Thoracic aorta (tissue), 2 donors: Measurements from ENCODE around the gene BAG3. TPM values are rescaled to one million over a fixed set of nuclear protein-coding genes. Genes with fewer than 3 reads are reported as not detected.
A peak's percentile ranks its signal among the peaks of the same experiment; 100 is the strongest.

Experiments used
- ATAC-seq: fragments of 150-250 bp; one replicate; pipeline ENCODE4 v1.8.0; 2017; ENCODE audit warnings: low read depth; ENCODE audit not compliant: insufficient number of reproducible peaks, low FRiP score
- DNase-seq: peaks from one replicate; pipeline ENCODE4 v3.0.0-alpha.2; 2020; ENCODE audit warnings: low spot score
- H3K27ac ChIP-seq, 2 donors: fragments of 200-600 bp; sonication (generic); 1 replicate in 1 of 2; 2 replicates in 1 of 2; pipeline ENCODE4 v1.5.1; 2016; ENCODE audit warnings: mild to moderate bottlenecking in 2 of 2, moderate library complexity in 2 of 2
- H3K27me3 ChIP-seq: fragments of 200-600 bp; sonication (generic); replicated peaks from 2 replicates; pipeline ENCODE4 v1.6.0; 2016; ENCODE audit warnings: mild to moderate bottlenecking; ENCODE audit not compliant: insufficient read depth
- H3K36me3 ChIP-seq: fragments of 200-600 bp; sonication (generic); one replicate; pipeline ENCODE4 v1.5.1; 2016
- H3K4me1 ChIP-seq, 2 donors: fragments of 200-600 bp; sonication (generic); 1 replicate in 1 of 2; 2 replicates in 1 of 2; pipeline versions ENCODE4 v1.5.1 to v1.6.0; 2016; ENCODE audit warnings: low read depth in 2 of 2, mild to moderate bottlenecking in 1 of 2; ENCODE audit not compliant: control insufficient read depth in 1 of 2
- H3K4me3 ChIP-seq: fragments of 200-600 bp; sonication (generic); 2 replicates; pipeline ENCODE4 v1.5.1; 2016; ENCODE audit warnings: mild to moderate bottlenecking
- H3K9me3 ChIP-seq: fragments of 200-600 bp; sonication (generic); 2 replicates; pipeline ENCODE4 v1.5.1; 2016
- CTCF ChIP-seq: fragments of 200-600 bp; sonication (generic); IDR thresholded peaks from one replicate; pipeline ENCODE4 v1.5.1; 2019; ENCODE audit warnings: antibody characterized with exemption
- total RNA-seq, 2 donors: library from RNA; depleted of rRNA; stranded (reverse); fragments of >200 nt; gene quantifications; one replicate each; pipeline versions ENCODE4 v1.1.0 to v1.2.3, GENCODE V29; 2016

The BAG3 gene
- total RNA-seq, 2 donors from 2014 or later = 48.9 to 87.6 TPM

- H3K27me3 ChIP-seq = no peaks in the 10 kb centered on the region
- no peaks in the 10 kb centered on the region for H3K9me3 ChIP-seq
- DNase-seq = no peak
- ATAC-seq = no peak
- H3K36me3 ChIP-seq = peaks cover 20% of the 10 kb centered on the region
- peak overlapping the region; percentile 76 to 77 for H3K27ac ChIP-seq
- peaks cover 39 to 79% of the 10 kb centered on the region in 2 donors for H3K4me1 ChIP-seq
- no peak overlapping the region for H3K4me3 ChIP-seq
- no peak for TF ChIP-seq CTCF
These were observed 15.5 kb downstream of the BAG3 start for GRCh38 chr10:119666709-119667004.

- Histone ChIP-seq H3K4me3 (peak overlapping the region; percentile 38), H3K9me3 (no peaks in the 10 kb centered on the region), H3K27ac (peak overlapping the region; percentile 76 to 77), H3K27me3 (no peaks in the 10 kb centered on the region), H3K4me1 (peaks cover 39 to 77% of the 10 kb centered on the region in 2 donors), H3K36me3 (peaks cover 31% of the 10 kb centered on the region)
- peak; percentile 67 for ATAC-seq
- DNase-seq = peak; percentile 71
- no peak for TF ChIP-seq CTCF
These were observed 16.6 kb downstream of the BAG3 start for GRCh38 chr10:119667562-119668328.

GRCh38 chr10:119668461-119668860 is 17.3 kb downstream of the BAG3 start:
- no peak for DNase-seq
- Histone ChIP-seq H3K4me1 (peaks cover 39 to 73% of the 10 kb centered on the region in 2 donors), H3K27me3 (no peaks in the 10 kb centered on the region), H3K36me3 (peaks cover 38% of the 10 kb centered on the region), H3K27ac (peak overlapping the region; percentile 64 to 76), H3K9me3 (no peaks in the 10 kb centered on the region), H3K4me3 (peak overlapping the region; percentile 38)
- TF ChIP-seq CTCF = no peak
- ATAC-seq = no peak

- Histone ChIP-seq H3K4me3 (no peak overlapping the region), H3K9me3 (no peaks in the 10 kb centered on the region), H3K27ac (peak overlapping the region; percentile 64 to 76), H3K27me3 (no peaks in the 10 kb centered on the region), H3K4me1 (peaks cover 34 to 64% of the 10 kb centered on the region in 2 donors), H3K36me3 (peaks cover 46% of the 10 kb centered on the region)
- TF ChIP-seq CTCF = no peak
- DNase-seq = no peak
- no peak for ATAC-seq
These were observed 18.2 kb downstream of the BAG3 start for GRCh38 chr10:119669331-119669730.

GRCh38 chr10:119669975-119670640 is 18.9 kb downstream of the BAG3 start:
- Histone ChIP-seq H3K36me3 (peaks cover 53% of the 10 kb centered on the region), H3K4me1 (peaks cover 33 to 60% of the 10 kb centered on the region in 2 donors), H3K27me3 (no peaks in the 10 kb centered on the region), H3K27ac (peak overlapping the region in 1 of 2 donors; percentile 76), H3K9me3 (no peaks in the 10 kb centered on the region), H3K4me3 (no peak overlapping the region)
- ATAC-seq = no peak
- DNase-seq = no peak
- TF ChIP-seq CTCF = no peak
